ENCODE results near the gene FDCSP. TPM values are rescaled to one million over a fixed set of nuclear protein-coding genes. Genes with fewer than 3 reads are reported as not detected.
"Not testable (repeated sequence)": the region's sequence is repeated elsewhere in the genome, so short reads cannot be mapped to it uniquely, and the experiment has no call there.

FDCSP gene
- total and polyA plus RNA-seq, 4 donors, result 0.87 to 6.0 TPM; not detected in 2

DNA sequence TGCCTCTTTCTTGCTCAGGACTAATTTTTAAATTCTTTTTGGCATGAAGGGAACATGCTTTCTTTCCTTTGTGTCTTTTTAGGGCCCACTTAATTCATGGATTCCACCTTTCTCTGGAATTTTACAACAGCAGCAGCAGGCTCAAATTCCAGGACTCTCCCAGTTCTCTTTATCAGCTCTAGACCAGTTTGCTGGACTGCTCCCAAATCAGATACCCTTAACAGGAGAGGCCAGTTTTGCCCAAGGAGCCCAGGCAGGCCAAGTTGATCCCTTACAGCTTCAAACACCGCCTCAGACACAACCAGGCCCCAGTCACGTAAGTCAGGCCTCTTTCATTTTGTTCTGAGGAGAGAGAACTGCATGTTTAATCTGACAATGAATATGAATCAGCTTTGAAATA lies 28.1 kb upstream of the FDCSP start:
- WGBS, 2 donors, result 45 to 76% methylated on average over 2 of the region's 2 CpGs
- DNase-seq (peak; percentile 39 to 77 (median 40)), ATAC-seq (ENCODE audit: insufficient read depth, low FRiP score) (no peak)

GRCh38 chr4:70203601-70204000 lies 22.3 kb upstream of the FDCSP start:
- Histone ChIP-seq H3K9ac (ENCODE audit: insufficient read depth in 1 of 2, low read length in 2 of 2) (no peak overlapping the region), H3K4me3 (no peak overlapping the region), H3K4me1 (ENCODE audit: control insufficient read depth in 5 of 5, insufficient read depth in 5 of 5, low read length in 5 of 5) (peaks cover 0 to 7% (median 0%) of the 10 kb centered on the region in 5 donors), H3K27me3 (ENCODE audit: control insufficient read depth in 3 of 3, insufficient read depth in 3 of 3, low read length in 2 of 3) (no peaks in the 10 kb centered on the region), H3K36me3 (ENCODE audit: control insufficient read depth in 4 of 4, insufficient read depth in 4 of 4, low read length in 4 of 4) (no peaks in the 10 kb centered on the region), H3K9me3 (ENCODE audit: control insufficient read depth in 4 of 4, insufficient read depth in 3 of 4, low read length in 3 of 4) (no peaks in the 10 kb centered on the region), H3K27ac (ENCODE audit: low read depth in 1 of 2, low read length in 1 of 2) (no peak overlapping the region)
- DNase-seq, result peak in 1 of 3 donors; percentile 24
- no peak for ATAC-seq (ENCODE audit: insufficient read depth, low FRiP score)
- no peak for TF ChIP-seq CTCF (IDR thresholded peaks at IDR 0.05; ENCODE audit: control extremely low read depth, extremely low read depth)
- 49 to 56% methylated on average over 1 of the region's 1 CpG for WGBS, 2 donors

More for the DNA sequence above, 28.1 kb upstream of the FDCSP start:
- Histone ChIP-seq H3K27ac (ENCODE audit: low read depth in 1 of 2, low read length in 1 of 2) (peak overlapping the region in 1 of 2 donors; percentile 53), H3K27me3 (ENCODE audit: control insufficient read depth in 3 of 3, insufficient read depth in 3 of 3, low read length in 2 of 3) (no peaks in the 10 kb centered on the region), H3K36me3 (ENCODE audit: control insufficient read depth in 4 of 4, insufficient read depth in 4 of 4, low read length in 4 of 4) (no peaks in the 10 kb centered on the region), H3K9me3 (ENCODE audit: control insufficient read depth in 4 of 4, insufficient read depth in 3 of 4, low read length in 3 of 4) (no peaks in the 10 kb centered on the region), H3K4me1 (ENCODE audit: control insufficient read depth in 5 of 5, insufficient read depth in 5 of 5, low read length in 5 of 5) (peaks cover 0 to 17% (median 0%) of the 10 kb centered on the region in 5 donors), H3K9ac (ENCODE audit: insufficient read depth in 1 of 2, low read length in 2 of 2) (no peak overlapping the region), H3K4me3 (no peak overlapping the region)
- TF ChIP-seq CTCF (IDR thresholded peaks at IDR 0.05; ENCODE audit: control extremely low read depth, extremely low read depth), result no peak

DNA sequence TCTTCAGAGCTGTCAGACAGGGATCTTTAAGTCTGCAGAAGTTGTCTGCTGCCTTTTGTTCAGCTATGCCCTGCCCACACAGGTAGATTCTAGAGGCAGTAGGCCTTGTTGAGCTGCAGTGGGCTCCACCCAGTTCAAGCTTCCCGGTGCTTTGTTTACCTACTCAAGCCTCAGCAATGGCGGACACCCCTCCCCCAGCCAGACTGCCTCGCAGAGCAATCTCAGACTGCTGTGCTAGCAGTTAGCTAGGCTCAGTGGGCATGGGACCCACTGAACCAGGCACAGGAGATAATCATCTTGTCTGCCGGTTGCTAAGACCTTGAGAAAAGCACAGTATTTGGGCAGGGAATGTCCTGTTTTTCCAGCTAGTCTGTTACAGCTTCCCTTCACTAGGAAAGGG lies 13.2 kb upstream of the FDCSP start:
- not testable (repeated sequence) for DNase-seq; H3K4me3 ChIP-seq; ATAC-seq (ENCODE audit: insufficient read depth, low FRiP score); H3K27me3 ChIP-seq (ENCODE audit: control insufficient read depth in 3 of 3, insufficient read depth in 3 of 3, low read length in 2 of 3); H3K4me1 ChIP-seq (ENCODE audit: control insufficient read depth in 5 of 5, insufficient read depth in 5 of 5, low read length in 5 of 5); H3K27ac ChIP-seq (ENCODE audit: low read depth in 1 of 2, low read length in 1 of 2); H3K36me3 ChIP-seq (ENCODE audit: control insufficient read depth in 4 of 4, insufficient read depth in 4 of 4, low read length in 4 of 4); H3K9me3 ChIP-seq (ENCODE audit: control insufficient read depth in 4 of 4, insufficient read depth in 3 of 4, low read length in 3 of 4); H3K9ac ChIP-seq (ENCODE audit: insufficient read depth in 1 of 2, low read length in 2 of 2)
- WGBS, 2 donors, result 68 to 90% methylated on average over 4 of the region's 4 CpGs

- not testable (repeated sequence) for DNase-seq; H3K9me3 ChIP-seq (ENCODE audit: control insufficient read depth in 4 of 4, insufficient read depth in 3 of 4, low read length in 3 of 4); H3K4me3 ChIP-seq; H3K9ac ChIP-seq (ENCODE audit: insufficient read depth in 1 of 2, low read length in 2 of 2); H3K27ac ChIP-seq (ENCODE audit: low read depth in 1 of 2, low read length in 1 of 2); H3K36me3 ChIP-seq (ENCODE audit: control insufficient read depth in 4 of 4, insufficient read depth in 4 of 4, low read length in 4 of 4); H3K27me3 ChIP-seq (ENCODE audit: control insufficient read depth in 3 of 3, insufficient read depth in 3 of 3, low read length in 2 of 3); H3K4me1 ChIP-seq (ENCODE audit: control insufficient read depth in 5 of 5, insufficient read depth in 5 of 5, low read length in 5 of 5); ATAC-seq (ENCODE audit: insufficient read depth, low FRiP score)
Measured at GRCh38 chr4:70216109-70216508, 9.8 kb upstream of the FDCSP start.

DNA sequence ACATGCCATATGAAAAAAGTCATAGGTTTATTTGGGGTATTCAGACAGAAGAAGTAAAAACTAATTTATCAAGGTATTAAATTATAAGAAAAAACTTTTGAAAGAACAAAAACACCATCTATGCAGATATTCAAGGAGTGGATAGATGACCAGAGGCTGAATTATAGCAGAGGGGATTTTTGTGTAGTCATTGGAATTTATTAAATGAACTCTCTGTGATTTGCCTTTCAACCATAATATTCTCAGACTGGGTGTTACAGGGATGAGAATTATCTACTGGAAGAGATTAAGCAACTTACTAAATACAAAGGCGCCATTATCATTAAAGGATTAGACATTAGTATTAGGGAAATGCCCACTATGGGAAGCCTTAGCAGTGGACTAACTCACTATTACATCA lies 9.4 kb upstream of the FDCSP start:
- H3K27ac ChIP-seq (ENCODE audit: low read depth in 1 of 2, low read length in 1 of 2); H3K4me1 ChIP-seq (ENCODE audit: control insufficient read depth in 5 of 5, insufficient read depth in 5 of 5, low read length in 5 of 5); H3K4me3 ChIP-seq; H3K36me3 ChIP-seq (ENCODE audit: control insufficient read depth in 4 of 4, insufficient read depth in 4 of 4, low read length in 4 of 4); H3K9ac ChIP-seq (ENCODE audit: insufficient read depth in 1 of 2, low read length in 2 of 2); H3K27me3 ChIP-seq (ENCODE audit: control insufficient read depth in 3 of 3, insufficient read depth in 3 of 3, low read length in 2 of 3); H3K9me3 ChIP-seq (ENCODE audit: control insufficient read depth in 4 of 4, insufficient read depth in 3 of 4, low read length in 3 of 4); ATAC-seq (ENCODE audit: insufficient read depth, low FRiP score); DNase-seq: not testable (repeated sequence)
- WGBS, 2 donors, result 96 to 100% methylated on average over 1 of the region's 1 CpG

DNA sequence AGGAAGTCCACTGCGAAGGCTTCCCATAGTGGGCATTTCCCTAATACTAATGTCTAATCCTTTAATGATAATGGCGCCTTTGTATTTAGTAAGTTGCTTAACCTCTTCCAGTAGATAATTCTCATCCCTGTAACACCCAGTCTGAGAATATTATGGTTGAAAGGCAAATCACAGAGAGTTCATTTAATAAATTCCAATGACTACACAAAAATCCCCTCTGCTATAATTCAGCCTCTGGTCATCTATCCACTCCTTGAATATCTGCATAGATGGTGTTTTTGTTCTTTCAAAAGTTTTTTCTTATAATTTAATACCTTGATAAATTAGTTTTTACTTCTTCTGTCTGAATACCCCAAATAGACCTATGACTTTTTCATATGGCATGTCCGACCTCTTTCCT lies 4.5 kb upstream of the FDCSP start:
- not testable (repeated sequence) for H3K4me3 ChIP-seq; H3K27me3 ChIP-seq (ENCODE audit: control insufficient read depth in 3 of 3, insufficient read depth in 3 of 3, low read length in 2 of 3); H3K27ac ChIP-seq (ENCODE audit: low read depth in 1 of 2, low read length in 1 of 2); ATAC-seq (ENCODE audit: insufficient read depth, low FRiP score); H3K9ac ChIP-seq (ENCODE audit: insufficient read depth in 1 of 2, low read length in 2 of 2); H3K4me1 ChIP-seq (ENCODE audit: control insufficient read depth in 5 of 5, insufficient read depth in 5 of 5, low read length in 5 of 5); H3K36me3 ChIP-seq (ENCODE audit: control insufficient read depth in 4 of 4, insufficient read depth in 4 of 4, low read length in 4 of 4); DNase-seq; H3K9me3 ChIP-seq (ENCODE audit: control insufficient read depth in 4 of 4, insufficient read depth in 3 of 4, low read length in 3 of 4)
- 91 to 95% methylated on average over 3 of the region's 3 CpGs for WGBS, 2 donors

- H3K4me3 ChIP-seq; H3K27me3 ChIP-seq (ENCODE audit: control insufficient read depth in 3 of 3, insufficient read depth in 3 of 3, low read length in 2 of 3); DNase-seq; H3K9ac ChIP-seq (ENCODE audit: insufficient read depth in 1 of 2, low read length in 2 of 2); ATAC-seq (ENCODE audit: insufficient read depth, low FRiP score); H3K36me3 ChIP-seq (ENCODE audit: control insufficient read depth in 4 of 4, insufficient read depth in 4 of 4, low read length in 4 of 4); H3K27ac ChIP-seq (ENCODE audit: low read depth in 1 of 2, low read length in 1 of 2); H3K4me1 ChIP-seq (ENCODE audit: control insufficient read depth in 5 of 5, insufficient read depth in 5 of 5, low read length in 5 of 5); H3K9me3 ChIP-seq (ENCODE audit: control insufficient read depth in 4 of 4, insufficient read depth in 3 of 4, low read length in 3 of 4): not testable (repeated sequence)
Measured at GRCh38 chr4:70221818-70222217, 4.1 kb upstream of the FDCSP start.

All from lung (tissue), 12 donors.